ENCODE data around the gene OGFOD3. TPM values are rescaled to one million over a fixed set of nuclear protein-coding genes. Genes with fewer than 3 reads are reported as not detected.

Gene OGFOD3
- total and polyA plus RNA-seq, 2 donors = 10.0 to 31.5 TPM

DNA sequence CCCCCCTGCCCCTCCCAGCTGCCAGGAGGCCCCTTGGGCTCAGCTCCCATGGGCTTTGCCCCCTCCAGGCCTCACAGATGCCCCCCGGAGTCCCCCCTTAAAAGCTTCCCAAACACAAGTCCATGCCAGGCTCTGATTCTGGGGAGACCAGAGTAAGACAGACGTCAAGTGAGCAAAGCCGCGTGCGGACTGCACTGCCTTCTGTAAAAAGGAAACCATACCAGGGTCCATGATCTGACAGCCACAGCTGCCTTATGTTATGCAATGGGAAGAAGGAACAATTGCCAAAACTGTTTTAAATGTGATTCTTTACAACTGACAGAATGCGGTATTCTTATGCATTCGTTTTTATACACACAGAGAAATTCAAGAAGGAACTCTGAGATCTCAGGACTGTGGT, 18.2 kb downstream of the OGFOD3 start:
- Histone ChIP-seq H3K4me1 (ENCODE audit: insufficient read depth) (no peaks in the 10 kb centered on the region), H3K4me3 (ENCODE audit: low read depth, low read length) (no peak overlapping the region), H3K36me3 (ENCODE audit: insufficient read depth) (peaks cover 4% of the 10 kb centered on the region), H3K27ac (ENCODE audit: low read depth) (no peak overlapping the region)
- 60% methylated on average over 7 of the region's 7 CpGs for WGBS
- no peak for DNase-seq (ENCODE audit: extremely low spot score)

DNA sequence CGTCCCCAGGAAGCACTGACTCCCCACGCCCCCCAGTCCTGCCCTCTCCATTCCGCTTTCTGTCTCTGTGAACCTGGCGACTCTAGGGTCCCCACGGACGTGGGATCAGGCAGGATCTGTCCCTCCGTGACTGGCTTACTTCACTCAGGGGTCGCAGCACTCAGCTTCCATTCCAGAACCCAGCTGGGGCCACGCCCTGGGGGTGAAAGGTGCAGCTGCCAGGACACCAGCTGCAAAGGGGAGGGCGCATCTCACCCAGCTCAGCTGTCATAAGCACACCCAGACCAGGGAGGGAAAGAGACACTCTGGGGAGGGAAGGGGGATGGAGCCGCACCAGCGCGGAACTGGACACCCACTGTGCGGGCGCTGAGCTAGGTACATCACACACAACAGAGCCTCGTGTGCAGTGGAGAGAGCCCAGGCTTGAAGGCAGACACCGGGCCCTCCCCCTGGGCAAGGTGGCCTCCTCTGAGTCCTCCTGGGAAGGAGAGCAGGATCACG, 18.7 kb downstream of the OGFOD3 start:
- H3K36me3 ChIP-seq (ENCODE audit: insufficient read depth) = peaks cover 2% of the 10 kb centered on the region

DNA sequence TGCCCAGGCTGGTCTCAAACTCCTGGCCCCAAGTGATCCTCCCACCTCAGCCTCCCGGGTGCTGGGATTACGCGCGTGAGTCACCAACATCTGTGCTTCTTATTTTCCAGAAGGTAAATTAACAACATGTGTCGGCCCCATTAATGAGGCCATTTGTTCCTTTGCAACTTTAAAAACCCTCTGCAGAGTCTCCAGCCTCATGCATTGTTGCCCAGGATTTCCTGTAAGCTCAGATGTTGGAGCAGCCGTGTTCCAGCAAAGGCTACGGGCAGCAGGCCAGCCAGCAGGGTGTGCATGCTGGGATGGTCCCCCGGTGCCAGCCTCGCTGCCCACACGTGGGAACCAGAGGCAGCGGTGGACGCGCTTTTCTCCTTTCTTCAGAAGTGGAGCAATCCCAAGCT, 19.3 kb downstream of the OGFOD3 start:
- WGBS = 61% methylated on average over 13 of the region's 13 CpGs
- H3K27ac ChIP-seq (ENCODE audit: low read depth) = no peak overlapping the region
- no peaks in the 10 kb centered on the region for H3K4me1 ChIP-seq (ENCODE audit: insufficient read depth)
- no peak for DNase-seq (ENCODE audit: extremely low spot score)
- no peak overlapping the region for H3K4me3 ChIP-seq (ENCODE audit: low read depth, low read length)
- no peaks in the 10 kb centered on the region for H3K36me3 ChIP-seq (ENCODE audit: insufficient read depth)

More for the DNA sequence above, 18.7 kb downstream of the OGFOD3 start:
- no peak overlapping the region for H3K27ac ChIP-seq (ENCODE audit: low read depth)
- DNase-seq (ENCODE audit: extremely low spot score) = no peak
- H3K4me1 ChIP-seq (ENCODE audit: insufficient read depth) = no peaks in the 10 kb centered on the region
- no peak overlapping the region for H3K4me3 ChIP-seq (ENCODE audit: low read depth, low read length)
- WGBS = 74% methylated on average over 18 of the region's 18 CpGs

DNA sequence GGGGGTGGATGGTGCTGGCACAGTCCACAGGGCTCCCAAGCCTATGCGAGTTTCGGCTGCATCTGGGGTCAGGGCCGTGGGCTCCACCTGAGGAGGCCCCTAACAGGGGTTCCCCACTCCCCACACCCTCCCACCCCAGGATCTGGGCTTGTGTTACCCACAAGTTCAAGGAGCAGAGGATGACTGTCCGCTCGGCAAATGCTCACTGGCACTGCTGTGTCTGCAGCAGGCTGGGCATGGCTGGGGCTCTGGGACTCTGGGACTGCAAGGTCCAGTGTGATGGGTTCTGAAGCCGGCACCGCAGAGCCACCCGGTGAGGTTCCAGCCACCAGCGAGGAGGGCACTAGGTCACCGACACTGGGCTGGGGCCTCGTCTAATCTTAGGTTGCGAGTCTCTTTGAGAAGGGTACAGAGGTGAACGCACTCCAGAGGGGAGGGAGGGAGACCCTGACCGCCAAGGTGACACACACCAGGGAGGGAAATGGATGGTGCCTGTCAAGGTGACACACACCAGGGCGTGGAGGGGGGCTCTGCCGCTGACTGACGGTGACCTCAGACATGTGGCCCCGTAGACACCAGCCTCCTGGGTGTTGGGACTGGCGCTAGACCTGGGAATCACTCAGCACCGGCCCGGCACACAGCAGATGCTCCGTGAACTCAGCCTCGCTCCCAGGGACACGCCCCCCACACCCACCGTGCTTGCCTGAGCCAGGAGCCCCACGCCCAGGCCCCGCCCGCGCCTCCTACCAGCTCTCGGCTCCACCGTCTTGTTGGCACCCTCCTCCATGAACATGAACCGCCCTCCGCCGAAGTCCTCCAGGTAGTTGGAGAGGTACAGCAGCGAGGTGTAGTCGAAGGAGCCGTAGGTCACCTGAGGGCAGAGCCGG, 20.7 kb downstream of the OGFOD3 start:
- no peaks in the 10 kb centered on the region for H3K36me3 ChIP-seq (ENCODE audit: insufficient read depth)
- H3K4me1 ChIP-seq (ENCODE audit: insufficient read depth) = no peaks in the 10 kb centered on the region
- DNase-seq (ENCODE audit: extremely low spot score) = no peak
- no peak overlapping the region for H3K27ac ChIP-seq (ENCODE audit: low read depth)
- no peak overlapping the region for H3K4me3 ChIP-seq (ENCODE audit: low read depth, low read length)
- 88% methylated on average over 38 of the region's 38 CpGs for WGBS

DNA sequence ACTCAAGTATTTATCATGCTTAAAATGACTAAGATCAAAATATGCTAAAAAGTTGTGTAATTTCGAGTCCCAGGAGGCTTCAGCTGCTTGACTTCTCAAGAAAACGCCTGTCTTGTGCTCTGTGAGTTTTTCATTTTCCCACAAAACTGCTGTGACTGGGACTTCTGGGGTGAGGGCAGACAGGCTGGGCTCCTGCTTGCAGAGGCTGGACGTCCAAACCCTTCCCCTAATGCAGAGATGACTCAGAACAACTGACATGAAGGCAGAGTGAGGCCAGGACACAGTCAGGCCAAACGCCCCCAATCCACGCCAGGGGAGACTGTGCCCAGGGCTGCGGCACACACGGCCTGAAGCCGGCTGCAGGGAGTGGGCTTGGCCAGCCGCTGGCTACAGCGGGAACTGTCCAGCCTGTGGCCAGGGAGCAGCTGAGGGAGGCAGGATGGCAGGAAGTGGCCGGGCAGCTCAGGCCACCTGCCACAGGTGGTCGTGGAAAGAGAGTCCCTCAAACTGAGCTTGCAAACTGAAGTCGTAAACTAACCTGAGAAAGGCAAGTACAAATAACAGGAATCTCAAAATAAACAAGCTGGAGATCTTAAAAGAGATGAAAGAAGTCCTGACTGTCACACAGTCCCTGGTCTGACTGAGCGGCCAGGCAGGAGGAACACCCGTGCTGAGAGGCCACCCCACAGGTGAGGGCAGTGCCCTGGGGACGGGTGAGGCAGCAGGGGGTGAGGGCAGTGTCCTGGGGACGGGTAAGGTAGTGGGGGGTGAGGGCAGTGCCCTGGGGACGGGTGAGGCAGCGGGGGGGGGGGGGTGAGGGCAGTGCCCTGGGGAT, 21.6 kb downstream of the OGFOD3 start:
- Histone ChIP-seq H3K4me3 (ENCODE audit: low read depth, low read length) (no peak overlapping the region), H3K4me1 (ENCODE audit: insufficient read depth) (no peaks in the 10 kb centered on the region), H3K27ac (ENCODE audit: low read depth) (no peak overlapping the region), H3K36me3 (ENCODE audit: insufficient read depth) (no peaks in the 10 kb centered on the region)
- DNase-seq (ENCODE audit: extremely low spot score) = no peak
- WGBS = 68% methylated on average over 18 of the region's 19 CpGs

DNA sequence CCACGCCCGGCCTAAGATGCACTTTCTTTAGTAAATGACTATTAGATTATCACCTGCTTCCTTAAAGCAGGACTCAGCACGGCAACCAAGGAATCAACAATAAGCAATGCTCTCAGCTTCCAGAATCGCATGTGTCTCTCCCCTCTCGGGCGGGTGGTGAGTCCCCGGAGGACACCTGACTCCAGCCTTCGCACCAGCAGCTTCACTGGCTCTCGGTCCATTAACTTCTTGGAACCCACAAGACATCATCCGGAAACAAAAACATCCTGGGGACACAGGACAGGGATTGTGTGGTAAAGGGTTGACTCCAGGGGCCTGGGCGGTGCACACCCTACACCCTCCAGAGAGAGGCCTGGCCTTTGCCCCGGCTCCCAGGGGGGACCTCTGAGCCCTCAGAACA, 24.1 kb downstream of the OGFOD3 start:
- 97% methylated on average over 12 of the region's 12 CpGs for WGBS
- Histone ChIP-seq H3K4me1 (ENCODE audit: insufficient read depth) (no peaks in the 10 kb centered on the region), H3K27ac (ENCODE audit: low read depth) (no peak overlapping the region), H3K36me3 (ENCODE audit: insufficient read depth) (no peaks in the 10 kb centered on the region), H3K4me3 (ENCODE audit: low read depth, low read length) (no peak overlapping the region)
- DNase-seq (ENCODE audit: extremely low spot score) = no peak

DNA sequence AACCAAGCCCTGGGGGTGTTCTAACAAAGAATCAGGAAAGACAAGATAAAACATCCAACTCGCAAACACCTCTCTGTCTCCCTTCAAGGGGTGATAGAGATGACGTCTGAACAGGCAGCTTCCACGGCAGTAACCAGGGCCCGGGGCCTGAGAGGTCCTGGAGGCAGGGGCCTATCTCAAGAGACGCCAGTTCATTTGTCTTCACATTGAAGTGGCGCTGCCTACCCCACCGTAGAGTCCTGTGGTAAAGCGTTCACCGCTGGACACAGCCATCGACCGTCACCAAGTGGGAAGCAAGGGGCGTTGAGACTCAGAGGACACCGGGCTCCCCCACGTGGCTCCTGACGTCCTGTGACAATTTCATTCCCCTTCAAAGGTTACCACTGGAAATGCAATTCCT, 25.4 kb downstream of the OGFOD3 start:
- Histone ChIP-seq H3K27ac (ENCODE audit: low read depth) (no peak overlapping the region), H3K36me3 (ENCODE audit: insufficient read depth) (no peaks in the 10 kb centered on the region), H3K4me1 (ENCODE audit: insufficient read depth) (no peaks in the 10 kb centered on the region), H3K4me3 (ENCODE audit: low read depth, low read length) (no peak overlapping the region)
- no peak for DNase-seq (ENCODE audit: extremely low spot score)
- WGBS = 87% methylated on average over 15 of the region's 15 CpGs

DNA sequence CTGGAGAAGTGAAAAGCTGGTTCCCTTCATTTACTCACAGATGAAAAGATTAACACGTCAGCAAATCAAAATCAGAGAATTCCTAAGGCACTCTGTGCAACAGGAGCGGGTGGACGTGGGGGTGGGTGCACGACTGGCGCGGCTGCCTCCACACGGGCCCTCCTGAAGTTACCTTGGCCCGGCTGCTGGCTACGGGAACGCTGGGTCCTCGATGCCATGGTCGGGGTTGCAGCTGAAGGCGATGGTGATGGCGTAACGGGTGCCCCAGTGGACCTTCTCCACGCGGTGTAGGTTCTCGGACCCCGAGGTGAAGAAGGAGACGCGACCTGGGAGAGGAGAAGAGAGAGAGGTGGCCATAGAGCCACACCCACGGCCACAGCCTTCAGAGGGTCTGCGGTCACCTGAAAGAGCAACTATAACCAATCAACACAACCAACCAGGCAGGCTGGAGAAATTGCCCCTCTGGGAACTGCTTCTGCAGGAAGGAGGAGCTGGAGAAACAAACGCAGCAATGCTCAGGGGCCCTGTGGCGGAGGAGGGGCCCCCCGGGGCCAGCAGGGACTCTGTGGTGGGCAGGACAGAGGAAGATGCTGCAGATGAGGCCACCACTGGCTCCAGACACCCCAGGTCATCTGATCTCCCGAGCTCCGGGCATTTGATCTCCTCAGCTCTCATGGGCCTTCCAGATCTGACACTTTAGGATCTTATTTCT, 26.0 kb downstream of the OGFOD3 start:
- WGBS = 92% methylated on average over 28 of the region's 28 CpGs
- no peak for DNase-seq (ENCODE audit: extremely low spot score)
- Histone ChIP-seq H3K4me1 (ENCODE audit: insufficient read depth) (no peaks in the 10 kb centered on the region), H3K27ac (ENCODE audit: low read depth) (no peak overlapping the region), H3K4me3 (ENCODE audit: low read depth, low read length) (no peak overlapping the region), H3K36me3 (ENCODE audit: insufficient read depth) (no peaks in the 10 kb centered on the region)

DNA sequence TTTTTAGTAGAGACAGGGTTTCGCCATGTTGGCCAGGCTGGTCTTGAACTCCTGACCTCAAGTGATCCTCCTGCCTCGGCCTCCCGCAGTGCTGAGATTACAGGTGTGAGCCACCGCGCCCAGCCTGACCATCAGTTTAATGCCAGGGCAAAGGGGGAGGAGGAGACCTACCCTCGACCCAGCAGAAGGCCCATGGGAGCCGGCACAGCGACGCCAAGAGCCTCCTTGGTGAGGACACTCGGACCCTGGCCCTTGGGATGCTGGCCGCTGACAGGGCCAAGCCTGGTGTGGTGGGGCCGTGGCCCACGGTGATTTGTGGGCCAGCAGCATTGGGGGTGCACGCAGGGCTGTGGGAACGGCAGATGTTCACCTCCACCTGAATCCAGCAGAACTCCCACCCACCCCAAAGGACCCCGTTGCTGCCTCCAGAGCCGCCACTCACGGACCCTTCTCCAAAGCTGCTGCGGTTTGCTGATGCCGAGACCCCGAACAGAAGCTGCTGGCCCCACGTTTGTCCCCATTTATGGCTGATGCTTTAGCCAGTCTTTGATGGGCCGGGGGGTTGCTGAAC, 26.8 kb downstream of the OGFOD3 start:
- Histone ChIP-seq H3K36me3 (ENCODE audit: insufficient read depth) (no peaks in the 10 kb centered on the region), H3K4me1 (ENCODE audit: insufficient read depth) (no peaks in the 10 kb centered on the region), H3K27ac (ENCODE audit: low read depth) (no peak overlapping the region), H3K4me3 (ENCODE audit: low read depth, low read length) (no peak overlapping the region)
- no peak for DNase-seq (ENCODE audit: extremely low spot score)
- 93% methylated on average over 23 of the region's 23 CpGs for WGBS

DNA sequence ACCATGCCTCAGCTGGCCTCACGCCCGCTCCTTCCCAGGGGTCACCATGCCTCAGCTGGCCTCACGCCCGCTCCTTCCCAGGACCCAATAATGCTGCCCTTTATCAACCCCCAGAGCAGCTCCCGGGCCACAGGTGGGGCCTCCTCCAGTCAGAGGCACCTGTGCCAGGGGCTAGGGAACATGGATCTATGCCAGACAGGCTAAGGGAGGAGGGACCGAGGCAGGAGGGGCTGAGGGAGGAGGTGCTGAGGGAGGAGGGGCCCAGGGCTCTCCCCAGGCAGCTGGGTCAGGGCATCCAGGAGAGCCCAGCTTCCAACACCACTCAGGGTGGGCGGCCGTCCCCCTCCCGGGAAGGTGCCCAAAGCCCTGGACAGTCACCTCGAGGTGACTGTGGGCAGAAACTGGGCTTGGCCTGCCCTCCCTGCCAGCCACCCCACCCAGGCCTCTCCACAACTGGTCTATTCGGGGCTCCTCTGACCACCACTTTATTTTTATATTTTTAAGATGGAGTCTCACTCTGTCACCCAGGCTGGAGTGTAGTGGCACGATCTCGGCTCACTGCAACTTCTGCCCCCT, 27.4 kb downstream of the OGFOD3 start:
- DNase-seq (ENCODE audit: extremely low spot score) = no peak
- Histone ChIP-seq H3K36me3 (ENCODE audit: insufficient read depth) (no peaks in the 10 kb centered on the region), H3K4me3 (ENCODE audit: low read depth, low read length) (no peak overlapping the region), H3K27ac (ENCODE audit: low read depth) (no peak overlapping the region), H3K4me1 (ENCODE audit: insufficient read depth) (no peaks in the 10 kb centered on the region)
- WGBS = 93% methylated on average over 13 of the region's 13 CpGs

DNA sequence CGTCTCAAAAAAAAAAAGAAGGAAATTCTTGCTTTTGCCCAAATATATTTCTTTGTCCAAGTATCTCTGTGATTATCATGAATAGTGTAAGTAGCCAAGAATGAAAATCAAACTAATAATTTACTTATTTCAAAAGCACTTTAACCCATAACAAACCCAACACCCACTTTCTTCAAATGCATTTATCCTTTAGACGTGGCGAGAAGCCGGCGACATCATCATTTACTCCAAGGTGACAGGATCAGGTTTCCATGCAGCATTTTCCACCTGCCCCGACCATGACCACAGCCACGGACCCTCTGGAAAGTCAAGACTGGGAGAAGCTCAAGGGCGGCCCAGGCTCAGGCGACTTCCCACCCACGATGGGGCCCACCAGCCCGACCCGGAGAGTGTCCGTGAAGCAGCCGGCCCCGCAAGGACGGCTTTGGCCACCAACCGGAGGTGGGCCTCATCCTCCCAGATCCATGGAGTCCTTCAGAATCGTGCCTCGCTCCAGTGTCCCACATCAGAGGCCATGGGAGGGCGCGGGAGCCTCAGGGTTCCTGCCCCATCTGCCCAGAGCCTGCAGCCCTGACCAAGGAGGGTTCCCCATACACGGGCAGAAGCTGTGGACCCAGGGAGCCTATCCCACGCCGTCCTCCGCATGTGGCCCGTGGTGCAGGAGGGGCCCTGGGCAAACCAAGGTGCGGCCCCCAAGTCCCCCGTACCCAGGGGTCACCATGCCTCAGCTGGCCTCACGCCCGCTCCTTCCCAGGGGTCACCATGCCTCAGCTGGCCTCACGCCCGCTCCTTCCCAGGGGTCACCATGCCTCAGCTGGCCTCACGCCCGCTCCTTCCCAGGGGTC, 28.1 kb downstream of the OGFOD3 start:
- H3K4me1 ChIP-seq (ENCODE audit: insufficient read depth) = no peaks in the 10 kb centered on the region
- DNase-seq (ENCODE audit: extremely low spot score) = no peak
- no peak overlapping the region for H3K4me3 ChIP-seq (ENCODE audit: low read depth, low read length)
- H3K36me3 ChIP-seq (ENCODE audit: insufficient read depth) = no peaks in the 10 kb centered on the region
- 95% methylated on average over 32 of the region's 34 CpGs for WGBS
- no peak overlapping the region for H3K27ac ChIP-seq (ENCODE audit: low read depth)

DNA sequence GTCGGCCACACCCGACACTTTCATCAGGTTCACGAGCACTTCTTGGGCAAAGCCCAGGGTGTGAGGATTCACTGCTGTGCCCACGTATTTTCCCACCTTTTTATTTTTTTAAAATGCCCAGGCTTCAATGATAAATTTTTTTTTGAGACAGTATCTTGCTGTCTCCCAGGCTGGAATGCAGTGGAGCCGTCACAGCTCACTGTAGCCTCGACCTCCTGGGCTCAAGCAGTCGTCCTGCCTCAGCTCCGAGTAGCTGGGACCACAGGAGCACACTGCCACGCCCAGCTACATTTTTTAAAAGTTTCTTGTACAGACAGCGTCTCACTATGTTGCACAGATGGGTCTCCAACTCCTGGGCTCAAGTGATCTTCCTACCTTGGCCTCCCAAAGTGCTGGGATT, 29.0 kb downstream of the OGFOD3 start:
- WGBS = 86% methylated on average over 10 of the region's 10 CpGs
- Histone ChIP-seq H3K36me3 (ENCODE audit: insufficient read depth) (no peaks in the 10 kb centered on the region), H3K27ac (ENCODE audit: low read depth) (no peak overlapping the region), H3K4me3 (ENCODE audit: low read depth, low read length) (no peak overlapping the region), H3K4me1 (ENCODE audit: insufficient read depth) (no peaks in the 10 kb centered on the region)
- DNase-seq (ENCODE audit: extremely low spot score) = no peak

All from urinary bladder (tissue), 4 donors.